RWPE1 (cell line): ENCODE results near the gene CARHSP1.
"Not testable (repeated sequence)": the region's sequence is repeated elsewhere in the genome, so short reads cannot be mapped to it uniquely, and the experiment has no call there.

Experiments
- CTCF ChIA-PET: fragments of 350-600 bp; sonication (Branson Sonifier 250); formaldehyde crosslinking; extraction: SDS; loops from one replicate; lab custom pipeline; 2021; lab: Yijun Ruan, JAX
- POLR2A ChIA-PET: fragments of 400-600 bp; formaldehyde crosslinking; extraction: SDS; loops from one replicate; lab custom pipeline; 2020; ENCODE audit warnings: antibody characterized with exemption; ENCODE audit not compliant: low non-redundant PET; lab: Yijun Ruan, JAX
- DNase-seq: peaks from one replicate; pipeline ENCODE4 v3.0.0; 2012; ENCODE audit warnings: low spot score
- H3K27ac ChIP-seq: fragments of 450-650 bp; 2 replicates; pipeline ENCODE4 v1.5.1; 2017
- TF ChIP-seq, protein P1 (sequence below): fragments of 450-650 bp; conservative IDR thresholded peaks from 2 replicates; pipeline ENCODE4 v1.5.1; 2017; ENCODE audit warnings: low read depth, mild to moderate bottlenecking

CARHSP1 gene

DNA sequence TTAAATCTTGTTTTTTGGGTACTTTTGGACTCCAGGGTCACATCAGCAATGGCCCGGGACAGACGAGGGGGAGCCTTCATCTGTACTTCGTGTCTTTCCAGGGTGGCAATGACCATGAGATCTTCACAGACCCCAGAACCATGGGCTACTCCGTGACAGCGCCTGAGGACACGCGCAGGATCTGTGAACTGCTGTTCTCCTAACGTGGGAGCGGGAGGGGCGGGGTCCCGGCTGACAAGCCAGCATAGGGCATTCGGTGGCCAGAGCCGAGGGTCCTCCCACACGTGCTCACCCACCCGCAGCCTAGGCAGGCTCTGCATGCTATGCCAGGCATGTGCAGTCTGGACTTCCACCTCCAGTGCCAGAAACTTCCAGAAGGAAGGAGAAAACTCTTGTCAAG lies 21.2 kb downstream of the CARHSP1 start:
- TF ChIP-seq, protein P1, sequence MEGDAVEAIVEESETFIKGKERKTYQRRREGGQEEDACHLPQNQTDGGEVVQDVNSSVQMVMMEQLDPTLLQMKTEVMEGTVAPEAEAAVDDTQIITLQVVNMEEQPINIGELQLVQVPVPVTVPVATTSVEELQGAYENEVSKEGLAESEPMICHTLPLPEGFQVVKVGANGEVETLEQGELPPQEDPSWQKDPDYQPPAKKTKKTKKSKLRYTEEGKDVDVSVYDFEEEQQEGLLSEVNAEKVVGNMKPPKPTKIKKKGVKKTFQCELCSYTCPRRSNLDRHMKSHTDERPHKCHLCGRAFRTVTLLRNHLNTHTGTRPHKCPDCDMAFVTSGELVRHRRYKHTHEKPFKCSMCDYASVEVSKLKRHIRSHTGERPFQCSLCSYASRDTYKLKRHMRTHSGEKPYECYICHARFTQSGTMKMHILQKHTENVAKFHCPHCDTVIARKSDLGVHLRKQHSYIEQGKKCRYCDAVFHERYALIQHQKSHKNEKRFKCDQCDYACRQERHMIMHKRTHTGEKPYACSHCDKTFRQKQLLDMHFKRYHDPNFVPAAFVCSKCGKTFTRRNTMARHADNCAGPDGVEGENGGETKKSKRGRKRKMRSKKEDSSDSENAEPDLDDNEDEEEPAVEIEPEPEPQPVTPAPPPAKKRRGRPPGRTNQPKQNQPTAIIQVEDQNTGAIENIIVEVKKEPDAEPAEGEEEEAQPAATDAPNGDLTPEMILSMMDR, result no peak
- ChIA-PET POLR2A (no interaction called here), CTCF (no interaction called here)
- DNase-seq, result no peak
- H3K27ac ChIP-seq, result peak overlapping the region; percentile 96

DNA sequence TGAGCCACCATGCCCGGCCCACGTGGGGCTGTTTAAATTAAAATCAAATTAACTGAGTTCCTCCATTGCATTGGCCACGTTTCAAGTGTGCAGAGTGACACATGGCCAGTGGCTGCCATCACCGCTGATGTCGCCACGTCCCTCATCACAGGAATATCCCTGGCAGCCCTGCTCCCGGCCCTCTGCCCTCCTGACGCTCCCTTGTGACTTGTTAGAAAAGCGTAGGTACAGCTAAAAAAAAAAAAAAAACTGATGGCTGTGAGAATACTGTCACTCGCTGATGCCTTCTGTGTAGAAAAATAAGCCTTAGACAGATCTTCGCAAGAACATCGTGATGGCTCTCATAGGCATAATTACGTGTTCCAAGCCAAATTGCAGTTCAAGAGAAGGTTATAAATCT lies 21.7 kb downstream of the CARHSP1 start:
- ChIA-PET CTCF (interaction anchor here (0.5 kb wide), 1 partner anchor 38 kb away, joined by 3 read pairs; no protein-coding TSS in a partner anchor), POLR2A (no interaction called here)
- H3K27ac ChIP-seq, result peak overlapping the region; percentile 96
- no peak for DNase-seq
- TF ChIP-seq, protein P1, result no peak

DNA sequence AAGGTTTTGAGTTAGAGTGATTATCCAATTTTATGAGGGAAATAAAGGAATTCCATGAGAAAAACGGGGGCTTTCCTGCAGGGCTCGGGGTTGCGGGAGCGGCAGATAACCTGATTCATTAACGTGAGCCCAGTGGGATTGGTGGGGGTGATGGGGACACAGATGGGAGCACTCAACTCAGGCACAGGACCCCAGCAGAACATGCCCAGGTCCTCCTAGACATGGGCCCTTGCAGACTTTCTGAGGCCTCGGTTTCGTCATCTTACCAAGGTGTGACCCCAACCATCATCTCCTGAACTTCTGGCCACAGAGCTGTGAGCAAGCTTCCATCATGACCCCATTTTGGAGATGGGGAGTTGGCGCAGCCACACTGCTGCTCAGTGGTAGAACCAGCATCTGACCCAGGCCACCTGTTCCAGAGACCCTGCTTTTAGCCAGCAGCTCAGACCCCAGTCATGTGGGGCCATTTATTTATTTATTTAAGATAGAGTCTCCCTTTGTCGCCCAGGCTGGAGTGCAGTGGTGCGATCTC lies 22.3 kb downstream of the CARHSP1 start:
- peak overlapping the region; percentile 96 for H3K27ac ChIP-seq
- ChIA-PET CTCF (interaction anchor here (0.5 to 0.6 kb wide), 2 partner anchors 39 to 1368 kb away, joined by 3 read pairs; no protein-coding TSS in a partner anchor), POLR2A (no interaction called here)
- TF ChIP-seq, protein P1, result no peak
- no peak for DNase-seq

DNA sequence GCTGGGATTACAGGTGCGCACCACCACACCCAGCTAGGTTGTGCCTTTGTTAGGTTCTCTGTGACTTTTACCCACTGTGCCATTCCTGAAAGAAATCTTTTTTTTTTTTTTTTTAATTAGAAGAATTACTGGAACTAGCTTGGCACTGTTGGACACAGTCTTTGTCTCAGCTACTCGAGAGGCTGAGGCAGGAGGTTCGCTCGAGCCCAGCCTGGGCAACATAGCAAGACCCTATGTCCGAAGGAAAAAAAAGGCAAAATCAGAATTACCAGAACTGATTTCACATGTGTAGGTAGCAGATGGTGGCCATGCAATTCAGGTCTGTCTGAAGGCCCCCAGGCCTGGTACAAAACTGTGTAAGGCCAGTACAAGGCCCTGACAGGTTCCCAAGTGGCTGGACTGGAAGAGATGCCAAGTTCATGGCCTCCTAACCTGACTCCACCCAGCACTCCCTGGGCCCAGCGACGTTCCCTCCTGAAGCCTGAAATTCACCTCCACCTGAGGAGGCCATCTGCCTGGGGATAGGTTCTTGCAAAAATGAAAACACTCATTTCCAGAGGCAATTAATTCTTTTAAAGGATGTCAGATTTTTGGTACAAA lies 23.0 kb downstream of the CARHSP1 start:
- H3K27ac ChIP-seq, result peak overlapping the region; percentile 96
- TF ChIP-seq, protein P1, result no peak
- CTCF ChIA-PET, result interaction anchor here (0.6 kb wide), 2 partner anchors 21 to 1369 kb away, joined by 3 to 4 read pairs; no protein-coding TSS in a partner anchor
- no peak for DNase-seq
- POLR2A ChIA-PET, result no interaction called here

DNA sequence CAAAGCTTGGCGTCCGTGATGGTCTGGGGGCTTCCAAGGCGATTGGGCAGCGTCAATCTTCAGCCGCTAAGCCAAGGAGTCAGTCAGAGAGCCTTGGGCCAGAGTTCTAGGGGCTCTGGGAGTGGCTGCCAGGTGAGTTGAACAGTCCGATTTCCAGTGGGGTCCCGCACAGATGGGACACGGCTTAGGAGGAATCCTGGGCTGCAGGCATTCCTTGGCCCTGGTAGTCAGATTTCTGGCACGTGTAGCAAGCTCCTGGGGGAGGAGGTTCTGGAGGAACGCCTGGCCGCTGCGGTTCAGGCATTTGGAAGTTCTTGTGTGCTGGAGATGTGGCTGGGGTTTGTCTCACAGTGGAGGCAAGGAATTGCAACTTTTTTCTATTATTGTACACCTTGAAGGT lies 25.5 kb downstream of the CARHSP1 start:
- POLR2A ChIA-PET, H3K27ac ChIP-seq, DNase-seq, CTCF ChIA-PET: not testable (repeated sequence)

DNA sequence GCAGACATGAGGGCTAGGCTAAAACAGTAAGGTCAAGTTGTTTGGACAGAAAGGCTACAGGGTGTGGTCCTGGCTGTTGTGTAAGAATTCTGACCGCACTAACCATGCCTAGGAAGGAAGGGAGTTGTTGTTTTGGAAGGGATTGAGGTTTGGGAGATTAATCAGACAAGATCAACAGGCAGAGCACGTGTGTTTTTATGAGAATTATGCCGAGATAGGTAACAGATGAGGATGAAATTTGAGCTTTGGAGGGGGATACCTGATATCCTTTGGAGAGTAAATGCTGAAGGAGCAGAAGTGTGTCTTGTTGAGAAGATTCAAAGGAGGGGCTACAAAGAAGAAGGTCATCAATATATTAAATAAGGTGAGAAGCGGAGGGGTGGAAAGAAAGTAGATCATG lies 26.8 kb downstream of the CARHSP1 start:
- DNase-seq, H3K27ac ChIP-seq, CTCF ChIA-PET: not testable (repeated sequence)
- POLR2A ChIA-PET, result interaction anchor here (0.6 kb wide), 1 partner anchor 50 kb away, joined by 3 read pairs; no protein-coding TSS in a partner anchor

DNA sequence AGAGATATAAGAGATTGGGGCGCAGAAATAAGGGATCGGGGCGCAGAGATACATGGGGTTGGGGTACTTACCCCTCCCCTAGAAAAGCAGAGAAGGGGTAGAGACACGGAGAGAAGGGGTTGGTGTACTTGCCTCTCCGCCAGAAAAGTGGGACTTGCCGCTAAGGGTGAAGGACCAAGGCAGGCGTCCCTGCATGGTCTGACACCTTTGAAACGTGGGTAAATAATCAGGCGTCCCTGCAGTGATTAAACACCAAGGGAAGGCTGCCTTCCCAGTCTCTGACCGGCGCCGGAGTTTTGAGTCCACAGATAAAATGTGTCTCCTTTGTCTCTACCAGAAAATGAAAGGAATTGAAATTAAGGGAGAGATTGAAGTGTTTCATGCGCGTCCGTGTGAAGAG lies 31.2 kb downstream of the CARHSP1 start:
- DNase-seq, POLR2A ChIA-PET, CTCF ChIA-PET, H3K27ac ChIP-seq: not testable (repeated sequence)

DNA sequence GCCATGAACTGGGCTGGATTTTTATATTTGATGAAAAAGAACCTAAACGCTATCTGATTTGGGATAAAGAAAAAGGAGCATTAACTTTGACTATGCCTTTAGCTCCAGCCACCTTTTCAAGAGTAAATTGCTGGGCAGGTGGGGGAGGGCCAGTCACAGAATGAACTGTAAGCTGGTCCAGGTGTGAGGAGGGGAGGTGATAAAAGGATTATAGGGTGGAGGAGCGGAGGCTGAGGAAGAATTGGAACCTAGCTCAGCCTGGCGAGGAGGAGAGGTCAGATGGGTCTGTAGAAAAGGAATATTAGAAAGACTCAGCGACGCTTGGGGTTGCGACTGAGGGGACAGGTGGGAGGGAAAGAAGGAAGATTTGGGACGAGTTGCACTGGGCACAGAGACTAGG lies 32.0 kb downstream of the CARHSP1 start:
- DNase-seq, POLR2A ChIA-PET, H3K27ac ChIP-seq, CTCF ChIA-PET: not testable (repeated sequence)
